GM18861 (cell line): ENCODE measurements around the gene EVL.

Source experiments
- ATAC-seq: cut with Tn5 transposase; IDR thresholded peaks from one replicate; pipeline ENCODE4 v1.9.1; 2021; ENCODE audit not compliant: unreplicated experiment

The EVL gene

GRCh38 chr14:100037353-100037752 lies 27.9 kb upstream of the EVL start:
- no peak for ATAC-seq

- ATAC-seq = no peak
Measured at GRCh38 chr14:100038065-100038464, 27.2 kb upstream of the EVL start.

- no peak for ATAC-seq
Measured at GRCh38 chr14:100039903-100040302, 25.3 kb upstream of the EVL start.

GRCh38 chr14:100041271-100041670 lies 24.0 kb upstream of the EVL start:
- no peak for ATAC-seq

- no peak for ATAC-seq
Measured at GRCh38 chr14:100042286-100042685, 22.9 kb upstream of the EVL start.

- no peak for ATAC-seq
Measured at GRCh38 chr14:100045642-100046344, 19.4 kb upstream of the EVL start.

GRCh38 chr14:100047600-100047999 lies 17.6 kb upstream of the EVL start:
- no peak for ATAC-seq

- ATAC-seq = no peak
Measured at GRCh38 chr14:100048786-100049185, 16.4 kb upstream of the EVL start.

- ATAC-seq = no peak
Measured at GRCh38 chr14:100049220-100049619, 16.0 kb upstream of the EVL start.

GRCh38 chr14:100051103-100051502 lies 14.1 kb upstream of the EVL start:
- no peak for ATAC-seq

- ATAC-seq = no peak
Measured at GRCh38 chr14:100051543-100051942, 13.7 kb upstream of the EVL start.

GRCh38 chr14:100052819-100053218 lies 12.4 kb upstream of the EVL start:
- ATAC-seq = no peak

GRCh38 chr14:100054316-100055075 lies 10.7 kb upstream of the EVL start:
- ATAC-seq = no peak

- no peak for ATAC-seq
Measured at GRCh38 chr14:100056431-100056830, 8.8 kb upstream of the EVL start.

GRCh38 chr14:100056964-100057795 lies 8.0 kb upstream of the EVL start:
- peak; percentile 37 for ATAC-seq

- peak; percentile 71 for ATAC-seq
Measured at GRCh38 chr14:100058777-100059437, 6.3 kb upstream of the EVL start.

GRCh38 chr14:100059438-100059781 lies 5.8 kb upstream of the EVL start:
- no peak for ATAC-seq

- ATAC-seq = no peak
Measured at GRCh38 chr14:100060760-100061159, 4.5 kb upstream of the EVL start.

- no peak for ATAC-seq
Measured at GRCh38 chr14:100062590-100062989, 2.6 kb upstream of the EVL start.

- no peak for ATAC-seq
Measured at GRCh38 chr14:100063314-100063941, 1.8 kb upstream of the EVL start.
